Parathyroid adenoma (tissue), 2 donors: Measurements from ENCODE around the gene MGAM2.

Source experiments
- H2AFZ ChIP-seq: fragments of 300-600 bp; sonication (generic); one replicate; pipeline ENCODE4 v1.7.0; 2017; ENCODE audit warnings: antibody characterized with exemption, mild to moderate bottlenecking
- H3K27ac ChIP-seq: fragments of 300-600 bp; sonication (generic); one replicate; pipeline ENCODE4 v1.7.0; 2017
- H3K27me3 ChIP-seq: fragments of 300-600 bp; sonication (generic); one replicate; pipeline ENCODE4 v1.7.0; 2017; ENCODE audit warnings: low read length; ENCODE audit not compliant: control insufficient read depth, insufficient read depth
- H3K36me3 ChIP-seq: fragments of 300-600 bp; sonication (generic); one replicate; pipeline ENCODE4 v1.7.0; 2017; ENCODE audit warnings: low read length; ENCODE audit not compliant: control insufficient read depth, insufficient read depth
- H3K4me1 ChIP-seq: fragments of 300-600 bp; sonication (generic); one replicate; pipeline ENCODE4 v1.7.0; 2017; ENCODE audit warnings: control low read depth
- H3K4me2 ChIP-seq: fragments of 300-600 bp; sonication (generic); one replicate; pipeline ENCODE4 v1.7.0; 2017; ENCODE audit warnings: low read length
- H3K4me3 ChIP-seq: fragments of 300-600 bp; sonication (generic); one replicate; pipeline ENCODE4 v1.7.0; 2017; ENCODE audit warnings: low read depth, low read length
- H3K79me2 ChIP-seq: fragments of 300-600 bp; sonication (generic); one replicate; pipeline ENCODE4 v1.7.0; 2017; ENCODE audit warnings: control low read depth
- H3K9ac ChIP-seq: fragments of 300-600 bp; sonication (generic); one replicate; pipeline ENCODE4 v1.7.0; 2017; ENCODE audit warnings: mild to moderate bottlenecking
- H3K9me3 ChIP-seq: fragments of 300-600 bp; sonication (generic); one replicate; pipeline ENCODE4 v1.7.0; 2017; ENCODE audit warnings: low read length; ENCODE audit not compliant: control insufficient read depth
- TF ChIP-seq, protein P1 (sequence below): fragments of 300-600 bp; sonication (generic); IDR thresholded peaks from one replicate; pipeline ENCODE4 v1.7.0; 2017; ENCODE audit warnings: antibody characterized with exemption, mild to moderate bottlenecking
- donor health status: primary hyperparathyroidism.

MGAM2 gene

DNA sequence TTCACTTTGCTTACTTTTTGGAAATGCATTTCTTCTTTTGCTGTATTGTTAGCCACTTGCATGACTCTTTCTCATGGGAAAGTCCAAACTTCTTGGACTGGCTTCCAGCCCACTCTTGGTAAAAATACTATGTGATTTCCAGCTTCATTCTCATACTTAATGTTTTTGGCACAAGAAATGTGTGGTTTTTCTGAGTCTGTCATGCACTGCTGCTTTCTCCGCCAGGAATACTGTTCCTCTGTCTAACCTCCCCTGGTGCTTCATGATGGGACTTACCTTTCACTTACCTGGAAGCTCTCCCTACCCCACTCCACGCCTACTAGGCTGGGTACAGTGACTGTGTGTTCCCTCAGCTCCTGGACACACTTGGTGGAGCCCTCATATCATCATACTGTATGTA lies 18.7 kb downstream of the MGAM2 start:
- H2AFZ ChIP-seq, result no peak overlapping the region
- no peak overlapping the region for H3K9ac ChIP-seq
- H3K4me1 ChIP-seq, result no peaks in the 10 kb centered on the region
- H3K36me3 ChIP-seq, result no peaks in the 10 kb centered on the region
- no peak overlapping the region for H3K27ac ChIP-seq
- TF ChIP-seq, protein P1, sequence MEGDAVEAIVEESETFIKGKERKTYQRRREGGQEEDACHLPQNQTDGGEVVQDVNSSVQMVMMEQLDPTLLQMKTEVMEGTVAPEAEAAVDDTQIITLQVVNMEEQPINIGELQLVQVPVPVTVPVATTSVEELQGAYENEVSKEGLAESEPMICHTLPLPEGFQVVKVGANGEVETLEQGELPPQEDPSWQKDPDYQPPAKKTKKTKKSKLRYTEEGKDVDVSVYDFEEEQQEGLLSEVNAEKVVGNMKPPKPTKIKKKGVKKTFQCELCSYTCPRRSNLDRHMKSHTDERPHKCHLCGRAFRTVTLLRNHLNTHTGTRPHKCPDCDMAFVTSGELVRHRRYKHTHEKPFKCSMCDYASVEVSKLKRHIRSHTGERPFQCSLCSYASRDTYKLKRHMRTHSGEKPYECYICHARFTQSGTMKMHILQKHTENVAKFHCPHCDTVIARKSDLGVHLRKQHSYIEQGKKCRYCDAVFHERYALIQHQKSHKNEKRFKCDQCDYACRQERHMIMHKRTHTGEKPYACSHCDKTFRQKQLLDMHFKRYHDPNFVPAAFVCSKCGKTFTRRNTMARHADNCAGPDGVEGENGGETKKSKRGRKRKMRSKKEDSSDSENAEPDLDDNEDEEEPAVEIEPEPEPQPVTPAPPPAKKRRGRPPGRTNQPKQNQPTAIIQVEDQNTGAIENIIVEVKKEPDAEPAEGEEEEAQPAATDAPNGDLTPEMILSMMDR, result no peak
- no peak overlapping the region for H3K4me2 ChIP-seq
- H3K9me3 ChIP-seq, result no peaks in the 10 kb centered on the region
- no peaks in the 10 kb centered on the region for H3K79me2 ChIP-seq
- no peak overlapping the region for H3K4me3 ChIP-seq
- no peaks in the 10 kb centered on the region for H3K27me3 ChIP-seq

DNA sequence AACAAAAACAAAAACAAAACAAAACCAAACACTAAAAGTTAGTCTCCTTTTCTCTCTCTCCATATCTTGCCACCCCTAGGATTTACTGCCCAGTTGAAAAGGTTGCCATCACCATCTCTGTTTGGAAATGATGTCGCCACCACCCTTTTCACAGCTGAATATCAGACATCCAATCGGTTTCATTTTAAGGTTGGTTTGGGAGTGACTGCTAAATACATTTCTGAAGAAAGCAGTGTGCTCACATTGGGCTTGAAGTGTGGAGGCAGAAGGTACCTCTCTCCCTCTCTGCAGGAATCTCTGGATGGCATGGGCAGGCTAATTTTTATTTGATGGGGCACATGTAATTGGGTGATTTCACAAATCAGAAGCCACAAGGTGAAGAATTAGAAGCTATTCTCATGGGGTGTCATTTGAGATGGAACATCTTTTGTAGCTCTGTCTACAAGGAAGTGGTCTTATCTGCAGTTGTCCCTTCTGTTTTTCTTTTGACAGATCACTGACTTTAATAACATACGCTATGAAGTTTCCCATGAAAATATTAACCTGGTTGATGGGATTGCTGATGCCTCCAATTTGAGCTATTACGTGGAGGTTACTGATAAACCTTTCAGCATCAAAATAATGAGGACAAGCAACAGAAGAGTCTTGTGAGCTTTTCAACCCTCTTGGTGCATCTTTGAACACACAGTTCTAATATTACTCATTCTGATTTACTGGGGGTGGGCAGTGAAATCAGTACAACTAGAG lies 20.1 kb downstream of the MGAM2 start:
- Histone ChIP-seq H3K4me2 (no peak overlapping the region), H3K9ac (no peak overlapping the region), H3K36me3 (no peaks in the 10 kb centered on the region), H3K27me3 (no peaks in the 10 kb centered on the region), H3K79me2 (no peaks in the 10 kb centered on the region), H2AFZ (no peak overlapping the region), H3K4me1 (no peaks in the 10 kb centered on the region), H3K27ac (no peak overlapping the region), H3K9me3 (no peaks in the 10 kb centered on the region), H3K4me3 (no peak overlapping the region)
- TF ChIP-seq, protein P1, result no peak

DNA sequence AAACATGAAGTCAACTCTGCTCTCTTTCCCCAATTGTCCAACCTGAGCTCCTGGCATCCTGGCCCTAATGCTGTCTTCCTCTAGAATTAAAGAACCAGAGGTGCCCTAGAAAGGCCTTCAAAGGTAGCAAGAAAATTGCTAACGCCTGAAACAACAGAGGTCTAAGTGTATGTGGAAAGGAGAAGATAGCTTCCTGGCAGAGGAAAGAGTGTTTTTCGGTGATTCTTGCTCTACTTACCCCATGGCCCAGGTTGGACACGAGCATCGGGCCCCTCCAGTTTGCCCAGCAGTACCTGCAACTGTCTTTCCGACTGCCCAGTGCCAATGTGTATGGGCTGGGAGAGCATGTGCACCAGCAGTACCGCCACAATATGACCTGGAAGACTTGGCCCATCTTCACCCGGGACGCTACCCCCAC lies 22.2 kb downstream of the MGAM2 start:
- Histone ChIP-seq H3K27me3 (no peaks in the 10 kb centered on the region), H3K36me3 (no peaks in the 10 kb centered on the region), H3K9ac (no peak overlapping the region), H3K4me2 (no peak overlapping the region), H2AFZ (no peak overlapping the region), H3K9me3 (no peaks in the 10 kb centered on the region), H3K27ac (no peak overlapping the region), H3K4me3 (no peak overlapping the region), H3K4me1 (no peaks in the 10 kb centered on the region), H3K79me2 (no peaks in the 10 kb centered on the region)
- TF ChIP-seq, protein P1, result no peak

DNA sequence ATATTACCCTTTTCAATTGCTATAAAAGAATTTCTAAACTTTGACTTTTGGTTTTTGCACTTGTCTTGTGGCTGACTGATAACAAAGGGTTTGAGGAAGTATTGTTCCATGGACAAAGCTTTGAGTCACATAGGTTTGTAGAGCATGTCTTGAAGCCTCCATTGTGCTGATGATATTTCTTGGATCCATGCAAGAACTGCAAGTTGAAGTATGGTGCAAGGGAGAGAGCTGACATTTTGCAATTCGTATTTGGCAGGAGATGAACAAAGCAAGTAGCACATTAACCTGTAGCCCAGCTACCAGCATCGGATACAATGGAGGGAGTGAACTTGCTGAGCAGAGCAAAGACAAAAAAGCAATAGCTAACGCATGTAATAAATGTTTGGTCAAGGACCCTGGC lies 23.4 kb downstream of the MGAM2 start:
- no peak overlapping the region for H2AFZ ChIP-seq
- TF ChIP-seq, protein P1, result no peak
- H3K9me3 ChIP-seq, result no peaks in the 10 kb centered on the region

GRCh38 chr7:142138996-142139395 lies 27.5 kb downstream of the MGAM2 start:
- Histone ChIP-seq H3K36me3 (no peaks in the 10 kb centered on the region), H3K79me2 (no peaks in the 10 kb centered on the region), H3K4me1 (no peaks in the 10 kb centered on the region), H3K27me3 (no peaks in the 10 kb centered on the region), H3K4me2 (no peak overlapping the region), H2AFZ (no peak overlapping the region), H3K4me3 (no peak overlapping the region), H3K9me3 (no peaks in the 10 kb centered on the region), H3K9ac (no peak overlapping the region), H3K27ac (no peak overlapping the region)
- TF ChIP-seq, protein P1, result no peak

More for the DNA sequence above, 23.4 kb downstream of the MGAM2 start:
- Histone ChIP-seq H3K4me2 (no peak overlapping the region), H3K4me3 (no peak overlapping the region), H3K9ac (no peak overlapping the region), H3K36me3 (no peaks in the 10 kb centered on the region), H3K27me3 (no peaks in the 10 kb centered on the region), H3K79me2 (no peaks in the 10 kb centered on the region), H3K27ac (no peak overlapping the region), H3K4me1 (no peaks in the 10 kb centered on the region)
